Dermis blood vessel endothelial cell (primary cell): ENCODE data around the gene RAP1GAP2. TPM values are rescaled to one million over a fixed set of nuclear protein-coding genes. Genes with fewer than 3 reads are reported as not detected.
A peak's percentile ranks its signal among the peaks of the same experiment; 100 is the strongest.
"Not testable (repeated sequence)": the region's sequence is repeated elsewhere in the genome, so short reads cannot be mapped to it uniquely, and the experiment has no call there.

Experiments
- DNase-seq: peaks from one replicate; pipeline ENCODE4 v3.0.0; 2010
- total RNA-seq: library from RNA; depleted of rRNA; stranded (reverse); fragments of >200 nt; gene quantifications from 2 replicates; pipeline ENCODE4 v1.2.3, GENCODE V29; 2014

The RAP1GAP2 gene
- total RNA-seq, 1 donor from 2014 or later, result 4.1 TPM

GRCh38 chr17:3063507-3063906 lies 267.3 kb downstream of the RAP1GAP2 start, which contains the start of gene OR1D5:
TSS of gene OR1D5 (minus strand) at chr17:3063607. CDS start at chr17:3063607, 0 bp downstream.
- DNase-seq, result not testable (repeated sequence)

- peak; percentile 45 for DNase-seq
Observed at GRCh38 chr17:3065192-3065591, 269.0 kb downstream of the RAP1GAP2 start.

GRCh38 chr17:3073850-3074249 lies 277.6 kb downstream of the RAP1GAP2 start:
- not testable (repeated sequence) for DNase-seq

Other genes with a start within 250 kb of the RAP1GAP2 start
- 88.3 and 129 TPM in 2 replicates for gene PAFAH1B1, start 202.8 kb upstream of the RAP1GAP2 start, total RNA-seq
- gene CLUH, start 84.7 kb upstream of the RAP1GAP2 start, total RNA-seq, result 37.4 and 75.6 TPM in 2 replicates
- gene CCDC92B, start 46.8 kb upstream of the RAP1GAP2 start, total RNA-seq, result 0.05 TPM in 1 of 2 replicates, not detected in the other